ENCODE data around the gene ADAR.

Gene ADAR

GRCh38 chr1:154614901-154615300 is 6.9 kb upstream of the ADAR start:
- DNase-seq (ENCODE audit: low read depth) = no peak

GRCh38 chr1:154614247-154614646 is 6.3 kb upstream of the ADAR start:
- DNase-seq (ENCODE audit: low read depth) = no peak

- no peak for DNase-seq (ENCODE audit: low read depth)
Measured at GRCh38 chr1:154611150-154611862, 3.3 kb upstream of the ADAR start.

- peak; percentile 29 for DNase-seq (ENCODE audit: low read depth)
Measured at GRCh38 chr1:154609398-154610380, 1.7 kb upstream of the ADAR start.

- peak; percentile 25 for DNase-seq (ENCODE audit: low read depth)
Measured at GRCh38 chr1:154608397-154609270, 648 bp upstream of the ADAR start.

- peak; percentile 14 for DNase-seq (ENCODE audit: low read depth)
Measured at GRCh38 chr1:154607106-154607608, 829 bp downstream of the ADAR start.

GRCh38 chr1:154605534-154605933 is 2.5 kb downstream of the ADAR start:
- no peak for DNase-seq (ENCODE audit: low read depth)

- DNase-seq (ENCODE audit: low read depth) = no peak
Measured at GRCh38 chr1:154603317-154603716, 4.7 kb downstream of the ADAR start.

- DNase-seq (ENCODE audit: low read depth) = no peak
Measured at GRCh38 chr1:154599658-154600057, 8.3 kb downstream of the ADAR start.

GRCh38 chr1:154598871-154599635 is 8.9 kb downstream of the ADAR start:
- DNase-seq (ENCODE audit: low read depth) = no peak

- DNase-seq (ENCODE audit: low read depth) = no peak
Measured at GRCh38 chr1:154595621-154596020, 12.4 kb downstream of the ADAR start.

- no peak for DNase-seq (ENCODE audit: low read depth)
Measured at GRCh38 chr1:154594811-154595210, 13.2 kb downstream of the ADAR start.

- no peak for DNase-seq (ENCODE audit: low read depth)
Measured at GRCh38 chr1:154593390-154593789, 14.6 kb downstream of the ADAR start.

GRCh38 chr1:154591206-154591605 is 16.8 kb downstream of the ADAR start:
- no peak for DNase-seq (ENCODE audit: low read depth)

- no peak for DNase-seq (ENCODE audit: low read depth)
Measured at GRCh38 chr1:154590756-154591155, 17.2 kb downstream of the ADAR start.

- DNase-seq (ENCODE audit: low read depth) = no peak
Measured at GRCh38 chr1:154589780-154590179, 18.2 kb downstream of the ADAR start.

- DNase-seq (ENCODE audit: low read depth) = no peak
Measured at GRCh38 chr1:154586641-154587040, 21.3 kb downstream of the ADAR start.

GRCh38 chr1:154586231-154586630 is 21.8 kb downstream of the ADAR start:
- no peak for DNase-seq (ENCODE audit: low read depth)

GRCh38 chr1:154584267-154584994 is 23.6 kb downstream of the ADAR start:
- no peak for DNase-seq (ENCODE audit: low read depth)

- DNase-seq (ENCODE audit: low read depth) = no peak
Measured at GRCh38 chr1:154583773-154584172, 24.2 kb downstream of the ADAR start.

Measured in activated T-cell treated with anti-CD3 and anti-CD28 coated beads for 1 hour (primary cell).